Retinal pigment epithelial cell (primary cell): Measurements from ENCODE around the gene DUSP28.

Experiments used
- DNase-seq: peaks from one replicate; pipeline ENCODE4 v3.0.0-alpha.2; 2010; ENCODE audit warnings: low read depth
- H3K4me3 ChIP-seq: 2 replicates; pipeline ENCODE4 v1.5.1; 2011; ENCODE audit warnings: mild to moderate bottlenecking, low read length, control low read depth, moderate library complexity
- CTCF ChIP-seq: conservative IDR thresholded peaks from 2 replicates; pipeline ENCODE4 v1.5.1; 2011; ENCODE audit warnings: low read depth, low read length, control low read depth, inconsistent platforms

The DUSP28 gene

GRCh38 chr2:240563951-240564560 is 3.9 kb downstream of the DUSP28 start:
- no peak for TF ChIP-seq CTCF
- no peak overlapping the region for H3K4me3 ChIP-seq
- DNase-seq = no peak

GRCh38 chr2:240564561-240565332 is 4.6 kb downstream of the DUSP28 start:
- no peak overlapping the region for H3K4me3 ChIP-seq
- TF ChIP-seq CTCF = no peak
- DNase-seq = no peak

DNA sequence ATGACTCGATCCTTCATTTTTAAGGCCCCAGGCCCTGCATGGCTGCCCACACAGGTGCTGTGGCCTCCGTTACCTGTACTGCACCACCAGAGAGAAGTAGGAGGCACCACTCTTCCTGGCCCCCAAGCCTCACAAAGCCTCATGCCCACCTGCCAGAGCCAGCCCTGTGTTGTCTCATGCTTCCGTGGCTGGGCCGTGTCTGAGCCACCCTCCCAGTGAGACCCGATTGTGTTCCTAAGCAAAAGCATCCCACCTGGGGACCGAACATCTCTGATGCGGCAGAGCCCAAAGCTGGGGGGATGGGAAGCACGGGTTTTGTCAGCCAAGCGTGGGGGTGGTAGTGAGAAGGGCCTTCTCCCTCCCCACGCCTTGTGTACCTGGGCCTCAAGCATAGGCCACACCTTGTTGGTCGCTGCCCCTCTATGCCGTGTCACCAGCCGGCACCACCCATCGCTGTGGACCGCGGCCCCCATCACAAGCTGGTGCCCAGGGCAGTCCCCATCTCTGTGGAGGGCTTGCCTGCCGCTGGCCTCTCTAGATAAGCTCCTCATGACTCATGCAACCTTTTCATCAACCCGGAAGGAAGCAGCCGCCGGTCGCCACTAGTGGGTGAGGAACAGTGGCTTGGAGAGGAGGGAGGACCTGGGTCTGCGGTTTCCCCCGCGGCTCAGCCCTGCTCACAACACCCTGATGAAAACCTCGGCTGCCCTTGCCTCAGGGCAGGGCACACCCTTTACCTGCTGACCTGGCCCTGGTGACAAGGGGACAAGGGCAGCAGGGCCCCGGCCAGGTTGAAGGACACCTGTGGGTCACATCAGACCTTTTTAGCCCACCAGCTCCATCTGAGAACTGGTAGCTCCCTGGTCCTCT is 5.4 kb downstream of the DUSP28 start:
- H3K4me3 ChIP-seq = peak overlapping the region; percentile 15
- peak; percentile 68 for DNase-seq
- no peak for TF ChIP-seq CTCF

DNA sequence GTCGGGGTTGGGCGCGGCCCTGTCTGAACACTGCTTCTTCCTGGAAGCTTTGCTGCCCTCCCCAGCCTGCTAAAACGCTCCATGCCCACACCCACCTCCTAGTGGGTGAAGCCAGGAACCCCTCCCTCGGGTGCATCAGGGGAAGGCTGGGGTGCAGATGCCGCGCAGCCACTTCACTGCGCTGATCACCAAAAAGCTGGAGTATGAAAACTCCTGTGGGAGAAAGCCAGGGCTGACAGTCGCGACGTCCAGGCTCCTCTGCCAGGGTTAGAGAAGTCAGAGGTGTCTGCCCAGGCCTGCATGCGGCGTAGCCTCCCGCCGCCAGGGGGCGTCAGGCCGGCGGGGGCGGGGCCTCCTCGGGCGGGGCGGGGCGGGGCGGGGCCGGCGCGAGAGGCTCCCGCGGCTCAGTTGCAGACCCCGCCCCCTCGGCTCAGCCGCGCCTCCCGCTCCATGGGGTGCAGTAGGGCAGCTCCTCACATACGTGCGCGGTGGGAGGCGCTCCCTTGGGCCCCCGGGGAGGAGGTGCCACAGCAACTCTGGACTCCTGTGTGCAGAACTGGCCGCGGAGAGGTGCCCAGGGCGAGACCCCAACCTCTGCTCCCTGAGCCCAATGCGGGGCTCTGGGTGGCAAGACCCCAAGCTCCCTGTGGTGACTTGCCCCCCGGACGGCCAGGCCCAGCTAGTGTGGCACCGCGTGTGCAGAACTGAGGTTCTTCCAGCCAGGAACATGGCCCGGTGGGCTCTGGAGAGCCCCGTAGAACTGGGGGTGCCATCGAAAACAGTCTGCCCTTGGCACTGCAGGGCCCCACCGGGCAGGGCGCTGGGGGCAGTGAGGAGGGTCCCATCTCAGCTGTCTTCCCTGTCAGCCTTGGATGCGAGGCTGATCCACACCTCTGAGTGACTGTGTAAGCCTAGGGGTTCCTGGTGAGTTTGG is 6.3 kb downstream of the DUSP28 start:
- H3K4me3 ChIP-seq = peak overlapping the region; percentile 29
- TF ChIP-seq CTCF = peak; percentile 72
- no peak for DNase-seq

GRCh38 chr2:240567137-240567871 is 7.1 kb downstream of the DUSP28 start:
- TF ChIP-seq CTCF = no peak
- no peak for DNase-seq
- peak overlapping the region; percentile 64 for H3K4me3 ChIP-seq
